Tibial nerve (tissue), 4 donors: ENCODE results near the gene LYRM4. TPM values are rescaled to one million over a fixed set of nuclear protein-coding genes. Genes with fewer than 3 reads are reported as not detected.

Experiments
- DNase-seq, 2 donors: peaks; one replicate each; pipeline ENCODE4 v3.0.0-alpha.2; 2019; ENCODE audit warnings: low spot score in 2 of 2
- H3K27ac ChIP-seq, 4 donors: fragments of 200-600 bp; sonication (generic) in 3 of 4; one replicate each; pipeline ENCODE4 v1.5.1; 2017 to 2019; ENCODE audit warnings: mild to moderate bottlenecking in 1 of 4
- H3K27me3 ChIP-seq, 2 donors: fragments of 200-600 bp; sonication (generic) in 1 of 2; one replicate each; pipeline versions ENCODE4 v1.5.1 to v1.6.0; 2017 to 2019
- H3K36me3 ChIP-seq, 3 donors: fragments of 200-600 bp; sonication (generic); one replicate each; pipeline ENCODE4 v1.5.1; 2018 to 2019
- H3K4me1 ChIP-seq, 4 donors: fragments of 200-600 bp; sonication (generic) in 3 of 4; one replicate each; pipeline ENCODE4 v1.5.1; 2017 to 2019
- H3K4me3 ChIP-seq, 4 donors: fragments of 200-600 bp; sonication (generic) in 3 of 4; one replicate each; pipeline ENCODE4 v1.5.1; 2017 to 2019; ENCODE audit warnings: mild to moderate bottlenecking in 1 of 4, moderate library complexity in 1 of 4
- H3K9me3 ChIP-seq, 4 donors: fragments of 200-600 bp; sonication (generic) in 3 of 4; one replicate each; pipeline ENCODE4 v1.5.1; 2017 to 2019
- EP300 ChIP-seq, 2 donors: sonication (generic); formaldehyde crosslinking; IDR thresholded peaks; one replicate each; pipeline ENCODE4 v1.6.1; 2017; ENCODE audit warnings: antibody characterized with exemption in 2 of 2, mild to moderate bottlenecking in 1 of 2
- POLR2A ChIP-seq, 2 donors: fragments of 450-650 bp; IDR thresholded peaks; one replicate each; pipeline ENCODE4 v1.6.1; 2017; ENCODE audit warnings: antibody characterized with exemption in 2 of 2, mild to moderate bottlenecking in 2 of 2, moderate library complexity in 2 of 2
- WGBS, 2 donors: methylation state at CpG; one replicate each; pipeline ENCODE4 v1.1.5; 2018; 5-methylcytosine and 5-hydroxymethylcytosine counted together
- total RNA-seq, 4 donors: library from RNA; depleted of rRNA; stranded (reverse); fragments of >200 nt; gene quantifications; one replicate each; pipeline ENCODE4 v1.1.0, GENCODE V29; 2016
- TF ChIP-seq, protein P1 (sequence below), 5 experiments: fragments of 200-600 bp in 3 of 5; fragments of 450-650 bp in 2 of 5; sonication (generic) in 3 of 5; IDR thresholded peaks; one replicate each; pipeline ENCODE4 v1.5.1; 2016 to 2019; ENCODE audit warnings: antibody characterized with exemption in 5 of 5, mild to moderate bottlenecking in 3 of 5, moderate library complexity in 2 of 5

The LYRM4 gene
- total RNA-seq, 4 donors from 2014 or later = 21.8 to 31.0 (median 27.4) TPM

DNA sequence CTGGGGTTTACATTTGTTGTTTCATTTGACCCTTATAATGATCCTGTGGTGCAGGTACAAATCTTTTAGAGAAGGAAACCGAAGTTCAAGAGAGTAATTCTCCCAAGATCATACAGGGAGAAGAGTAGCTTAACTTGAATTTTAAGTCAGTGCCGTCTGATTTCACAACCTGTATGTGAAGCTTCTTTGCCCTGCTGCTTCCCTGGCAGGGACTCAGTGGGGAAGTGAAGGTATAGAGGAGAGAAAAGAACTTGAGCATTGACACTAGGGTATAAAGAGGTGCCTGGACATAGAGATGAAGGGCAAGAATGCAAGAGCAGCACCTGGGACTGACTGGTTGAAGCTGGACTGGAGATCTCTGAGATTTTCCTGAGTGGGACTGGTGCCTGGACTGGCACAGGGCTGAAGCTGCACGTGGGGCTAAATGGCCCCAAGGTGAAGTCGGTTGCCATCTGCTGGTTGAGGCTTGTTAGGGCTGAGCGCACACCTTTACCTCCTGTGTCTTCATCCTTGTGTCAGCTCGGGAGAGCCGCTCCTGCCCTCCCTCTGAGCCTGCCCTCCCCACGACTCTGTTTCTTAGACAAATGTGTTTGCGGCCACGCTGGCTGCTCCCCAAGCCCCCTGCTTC lies 42.4 kb upstream of the LYRM4 start:
- no peak overlapping the region for H3K4me3 ChIP-seq
- peaks cover 0 to 5% (median 0%) of the 10 kb centered on the region in 4 donors for H3K4me1 ChIP-seq
- no peaks in the 10 kb centered on the region for H3K27me3 ChIP-seq
- WGBS, 2 donors = 66 to 74% methylated on average over 10 of the region's 10 CpGs
- H3K9me3 ChIP-seq = no peaks in the 10 kb centered on the region
- TF ChIP-seq EP300 (IDR thresholded peaks at IDR 0.05) = no peak
- TF ChIP-seq POLR2A (IDR thresholded peaks at IDR 0.05) = no peak
- TF ChIP-seq, protein P1, sequence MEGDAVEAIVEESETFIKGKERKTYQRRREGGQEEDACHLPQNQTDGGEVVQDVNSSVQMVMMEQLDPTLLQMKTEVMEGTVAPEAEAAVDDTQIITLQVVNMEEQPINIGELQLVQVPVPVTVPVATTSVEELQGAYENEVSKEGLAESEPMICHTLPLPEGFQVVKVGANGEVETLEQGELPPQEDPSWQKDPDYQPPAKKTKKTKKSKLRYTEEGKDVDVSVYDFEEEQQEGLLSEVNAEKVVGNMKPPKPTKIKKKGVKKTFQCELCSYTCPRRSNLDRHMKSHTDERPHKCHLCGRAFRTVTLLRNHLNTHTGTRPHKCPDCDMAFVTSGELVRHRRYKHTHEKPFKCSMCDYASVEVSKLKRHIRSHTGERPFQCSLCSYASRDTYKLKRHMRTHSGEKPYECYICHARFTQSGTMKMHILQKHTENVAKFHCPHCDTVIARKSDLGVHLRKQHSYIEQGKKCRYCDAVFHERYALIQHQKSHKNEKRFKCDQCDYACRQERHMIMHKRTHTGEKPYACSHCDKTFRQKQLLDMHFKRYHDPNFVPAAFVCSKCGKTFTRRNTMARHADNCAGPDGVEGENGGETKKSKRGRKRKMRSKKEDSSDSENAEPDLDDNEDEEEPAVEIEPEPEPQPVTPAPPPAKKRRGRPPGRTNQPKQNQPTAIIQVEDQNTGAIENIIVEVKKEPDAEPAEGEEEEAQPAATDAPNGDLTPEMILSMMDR (IDR thresholded peaks at IDR 0.05) = peak in 2 of 5 experiments; percentile 9 to 30
- no peak overlapping the region for H3K27ac ChIP-seq
- DNase-seq = no peak
- no peaks in the 10 kb centered on the region for H3K36me3 ChIP-seq

DNA sequence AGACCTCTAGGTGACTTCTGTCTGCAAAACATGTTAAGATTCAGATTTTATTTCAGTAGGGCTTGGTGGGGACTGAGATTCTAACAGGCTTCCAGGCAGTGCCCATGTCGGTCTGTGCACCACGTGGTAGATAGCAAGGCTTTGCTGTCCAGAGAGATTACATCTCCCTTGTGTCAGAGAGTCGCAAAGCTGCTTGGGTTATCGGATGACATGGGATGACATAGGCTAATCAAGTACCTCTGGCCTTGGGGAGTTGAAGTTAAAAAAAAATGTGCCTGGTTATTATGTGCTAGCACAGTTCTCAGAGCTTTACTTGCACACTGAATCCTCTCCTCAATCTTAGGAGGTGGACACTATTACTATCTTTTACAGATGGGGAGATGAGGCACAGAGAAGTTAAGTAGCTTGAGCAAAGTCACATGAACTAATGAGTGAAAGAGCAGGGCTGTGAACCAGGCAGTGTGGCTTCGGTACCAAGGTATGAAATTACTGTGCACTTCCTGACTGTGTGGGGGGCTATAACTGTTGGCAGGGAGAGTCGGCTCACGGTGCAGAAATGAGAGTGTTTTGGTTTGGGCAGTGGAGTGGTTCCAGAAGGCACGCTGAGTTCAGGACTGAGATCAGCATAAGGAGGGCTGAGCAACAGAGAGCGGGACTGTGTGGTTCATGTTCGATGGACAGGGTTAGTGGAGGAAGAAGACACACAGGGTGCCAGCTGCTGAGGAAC lies 41.6 kb upstream of the LYRM4 start:
- TF ChIP-seq POLR2A (IDR thresholded peaks at IDR 0.05) = no peak
- TF ChIP-seq EP300 (IDR thresholded peaks at IDR 0.05) = no peak
- TF ChIP-seq, protein P1 (IDR thresholded peaks at IDR 0.05) = no peak
- 76 to 78% methylated on average over 10 of the region's 10 CpGs for WGBS, 2 donors

DNA sequence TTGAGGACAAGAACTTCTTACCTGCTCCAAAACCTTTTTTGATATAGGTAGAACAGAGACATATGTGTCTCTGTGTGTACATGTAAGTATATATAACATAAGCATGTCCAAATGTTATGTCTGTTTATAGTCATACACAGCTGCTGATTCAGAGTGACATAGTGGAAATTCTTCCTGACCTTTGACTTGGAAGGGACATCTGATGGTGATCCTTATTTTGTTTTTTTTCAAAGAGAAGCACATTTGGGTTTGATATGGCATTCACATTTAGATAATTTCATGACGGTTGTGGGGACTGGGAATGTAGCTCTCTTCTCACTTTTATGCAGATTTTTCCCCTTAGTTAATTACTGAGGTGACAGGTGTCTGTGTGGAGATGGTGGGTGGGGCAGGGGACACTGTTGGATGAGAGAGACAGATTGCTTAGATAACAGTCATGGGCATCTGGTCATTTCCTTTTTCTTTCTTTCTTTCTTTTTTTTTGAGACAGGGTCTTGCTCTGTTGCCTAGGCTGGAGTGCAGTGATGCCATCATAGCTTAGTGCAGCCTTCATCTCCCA lies 39.5 kb upstream of the LYRM4 start:
- TF ChIP-seq, protein P1 (IDR thresholded peaks at IDR 0.05) = no peak
- TF ChIP-seq EP300 (IDR thresholded peaks at IDR 0.05) (no peak), POLR2A (IDR thresholded peaks at IDR 0.05) (no peak)
- Histone ChIP-seq H3K27me3 (no peaks in the 10 kb centered on the region), H3K27ac (no peak overlapping the region), H3K36me3 (peaks cover 0 to 3% (median 0%) of the 10 kb centered on the region in 3 donors), H3K9me3 (no peaks in the 10 kb centered on the region), H3K4me3 (no peak overlapping the region), H3K4me1 (peaks cover 0 to 5% (median 0%) of the 10 kb centered on the region in 4 donors)
- no peak for DNase-seq
- WGBS, 2 donors = 56 to 59% methylated on average over 1 of the region's 1 CpG

More for the DNA sequence above, 41.6 kb upstream of the LYRM4 start:
- peaks cover 0 to 5% (median 0%) of the 10 kb centered on the region in 4 donors for H3K4me1 ChIP-seq
- H3K9me3 ChIP-seq = no peaks in the 10 kb centered on the region
- no peaks in the 10 kb centered on the region for H3K27me3 ChIP-seq
- no peak for DNase-seq
- no peaks in the 10 kb centered on the region for H3K36me3 ChIP-seq
- no peak overlapping the region for H3K27ac ChIP-seq
- no peak overlapping the region for H3K4me3 ChIP-seq

DNA sequence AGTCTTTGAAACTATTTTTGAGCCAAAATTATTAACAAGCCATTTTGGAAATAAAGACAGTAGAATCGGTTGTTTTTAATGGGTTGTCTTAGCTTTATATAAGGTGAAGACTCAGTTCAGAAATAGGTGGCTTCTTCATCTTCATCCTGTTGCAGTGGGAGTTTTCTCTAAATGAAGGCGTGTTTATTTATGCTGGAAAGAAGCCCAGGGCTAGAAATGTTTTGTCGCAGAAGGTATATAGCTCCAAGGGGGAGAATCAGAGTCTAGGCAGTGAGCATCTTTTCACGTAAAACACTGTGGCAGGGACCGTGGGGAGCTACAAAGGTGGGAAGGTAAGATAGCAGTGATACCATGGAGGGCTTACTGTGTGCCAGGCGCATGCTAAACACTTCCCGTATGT lies 34.9 kb upstream of the LYRM4 start:
- Histone ChIP-seq H3K27me3 (no peaks in the 10 kb centered on the region), H3K27ac (no peak overlapping the region), H3K4me1 (peaks cover 0 to 11% (median 0%) of the 10 kb centered on the region in 4 donors), H3K9me3 (no peaks in the 10 kb centered on the region), H3K36me3 (peaks cover 0 to 3% (median 0%) of the 10 kb centered on the region in 3 donors), H3K4me3 (no peak overlapping the region)
- WGBS, 2 donors = 75 to 77% methylated on average over 7 of the region's 7 CpGs
- no peak for TF ChIP-seq EP300 (IDR thresholded peaks at IDR 0.05)
- TF ChIP-seq, protein P1 (IDR thresholded peaks at IDR 0.05) = no peak
- no peak for TF ChIP-seq POLR2A (IDR thresholded peaks at IDR 0.05)
- no peak for DNase-seq
